Measurements from ENCODE around the gene NTNG2. TPM values are rescaled to one million over a fixed set of nuclear protein-coding genes. Genes with fewer than 3 reads are reported as not detected.

The NTNG2 gene
- total and polyA plus RNA-seq, 2 donors, result 1.7 TPM

GRCh38 chr9:132232522-132232921 lies 70.7 kb downstream of the NTNG2 start:
- Histone ChIP-seq H3K9me3 (ENCODE audit: control insufficient read depth in 2 of 2, insufficient read depth in 1 of 2, low read length in 1 of 2) (no peaks in the 10 kb centered on the region), H3K4me1 (ENCODE audit: control insufficient read depth in 2 of 2, insufficient read depth in 2 of 2, low read length in 2 of 2) (peaks cover 0 to 4% of the 10 kb centered on the region in 2 donors), H3K27me3 (ENCODE audit: control insufficient read depth in 2 of 2, insufficient read depth in 1 of 2, low read length in 1 of 2) (peaks cover 0 to 22% of the 10 kb centered on the region in 2 donors), H3K27ac (ENCODE audit: low read depth in 1 of 2, low read length in 1 of 2) (no peak overlapping the region), H3K4me3 (ENCODE audit: low read length in 2 of 2) (no peak overlapping the region), H3K36me3 (ENCODE audit: control insufficient read depth in 2 of 2, insufficient read depth in 2 of 2, low read length in 1 of 2) (no peaks in the 10 kb centered on the region)
- DNase-seq (ENCODE audit: low read depth in 6 of 9, low spot score in 9 of 9), result no peak
- 76% methylated on average over 3 of the region's 3 CpGs for WGBS

- Histone ChIP-seq H3K36me3 (ENCODE audit: control insufficient read depth in 2 of 2, insufficient read depth in 2 of 2, low read length in 1 of 2) (no peaks in the 10 kb centered on the region), H3K9me3 (ENCODE audit: control insufficient read depth in 2 of 2, insufficient read depth in 1 of 2, low read length in 1 of 2) (no peaks in the 10 kb centered on the region), H3K4me3 (ENCODE audit: low read length in 2 of 2) (no peak overlapping the region), H3K27me3 (ENCODE audit: control insufficient read depth in 2 of 2, insufficient read depth in 1 of 2, low read length in 1 of 2) (peaks cover 0 to 25% of the 10 kb centered on the region in 2 donors), H3K27ac (ENCODE audit: low read depth in 1 of 2, low read length in 1 of 2) (no peak overlapping the region), H3K4me1 (ENCODE audit: control insufficient read depth in 2 of 2, insufficient read depth in 2 of 2, low read length in 2 of 2) (no peaks in the 10 kb centered on the region)
- DNase-seq (ENCODE audit: low read depth in 6 of 9, low spot score in 9 of 9), result no peak
- 90% methylated on average over 3 of the region's 3 CpGs for WGBS
Measured at GRCh38 chr9:132233138-132233537, 71.3 kb downstream of the NTNG2 start.

- no peak overlapping the region for H3K27ac ChIP-seq (ENCODE audit: low read depth in 1 of 2, low read length in 1 of 2)
- peaks cover 0 to 2% of the 10 kb centered on the region in 2 donors for H3K4me1 ChIP-seq (ENCODE audit: control insufficient read depth in 2 of 2, insufficient read depth in 2 of 2, low read length in 2 of 2)
- no peak for DNase-seq (ENCODE audit: low read depth in 6 of 9, low spot score in 9 of 9)
- H3K9me3 ChIP-seq (ENCODE audit: control insufficient read depth in 2 of 2, insufficient read depth in 1 of 2, low read length in 1 of 2), result no peaks in the 10 kb centered on the region
- no peaks in the 10 kb centered on the region for H3K36me3 ChIP-seq (ENCODE audit: control insufficient read depth in 2 of 2, insufficient read depth in 2 of 2, low read length in 1 of 2)
- no peak overlapping the region for H3K4me3 ChIP-seq (ENCODE audit: low read length in 2 of 2)
- peaks cover 0 to 36% of the 10 kb centered on the region in 2 donors for H3K27me3 ChIP-seq (ENCODE audit: control insufficient read depth in 2 of 2, insufficient read depth in 1 of 2, low read length in 1 of 2)
- 89% methylated on average over 12 of the region's 12 CpGs for WGBS
Measured at GRCh38 chr9:132234535-132234934, 72.7 kb downstream of the NTNG2 start.

GRCh38 chr9:132235125-132235524 lies 73.3 kb downstream of the NTNG2 start:
- 91% methylated on average over 9 of the region's 9 CpGs for WGBS
- peaks cover 0 to 42% of the 10 kb centered on the region in 2 donors for H3K27me3 ChIP-seq (ENCODE audit: control insufficient read depth in 2 of 2, insufficient read depth in 1 of 2, low read length in 1 of 2)

GRCh38 chr9:132235894-132236661 lies 74.2 kb downstream of the NTNG2 start:
- H3K27ac ChIP-seq (ENCODE audit: low read depth in 1 of 2, low read length in 1 of 2), result no peak overlapping the region
- 52% methylated on average over 19 of the region's 19 CpGs for WGBS
- H3K9me3 ChIP-seq (ENCODE audit: control insufficient read depth in 2 of 2, insufficient read depth in 1 of 2, low read length in 1 of 2), result no peaks in the 10 kb centered on the region
- no peak overlapping the region for H3K4me3 ChIP-seq (ENCODE audit: low read length in 2 of 2)
- H3K27me3 ChIP-seq (ENCODE audit: control insufficient read depth in 2 of 2, insufficient read depth in 1 of 2, low read length in 1 of 2), result peaks cover 0 to 52% of the 10 kb centered on the region in 2 donors
- H3K36me3 ChIP-seq (ENCODE audit: control insufficient read depth in 2 of 2, insufficient read depth in 2 of 2, low read length in 1 of 2), result no peaks in the 10 kb centered on the region
- DNase-seq (ENCODE audit: low read depth in 6 of 9, low spot score in 9 of 9), result peak in 8 of 9 donors; percentile 48 to 87 (median 64)
- H3K4me1 ChIP-seq (ENCODE audit: control insufficient read depth in 2 of 2, insufficient read depth in 2 of 2, low read length in 2 of 2), result peaks cover 3 to 16% of the 10 kb centered on the region in 2 donors

More at GRCh38 chr9:132235125-132235524, 73.3 kb downstream of the NTNG2 start:
- Histone ChIP-seq H3K36me3 (ENCODE audit: control insufficient read depth in 2 of 2, insufficient read depth in 2 of 2, low read length in 1 of 2) (no peaks in the 10 kb centered on the region), H3K27ac (ENCODE audit: low read depth in 1 of 2, low read length in 1 of 2) (no peak overlapping the region), H3K9me3 (ENCODE audit: control insufficient read depth in 2 of 2, insufficient read depth in 1 of 2, low read length in 1 of 2) (no peaks in the 10 kb centered on the region), H3K4me3 (ENCODE audit: low read length in 2 of 2) (no peak overlapping the region), H3K4me1 (ENCODE audit: control insufficient read depth in 2 of 2, insufficient read depth in 2 of 2, low read length in 2 of 2) (peaks cover 0 to 8% of the 10 kb centered on the region in 2 donors)
- no peak for DNase-seq (ENCODE audit: low read depth in 6 of 9, low spot score in 9 of 9)

- no peak for DNase-seq (ENCODE audit: low read depth in 6 of 9, low spot score in 9 of 9)
- Histone ChIP-seq H3K27me3 (ENCODE audit: control insufficient read depth in 2 of 2, insufficient read depth in 1 of 2, low read length in 1 of 2) (peaks cover 0 to 55% of the 10 kb centered on the region in 2 donors), H3K9me3 (ENCODE audit: control insufficient read depth in 2 of 2, insufficient read depth in 1 of 2, low read length in 1 of 2) (no peaks in the 10 kb centered on the region), H3K4me1 (ENCODE audit: control insufficient read depth in 2 of 2, insufficient read depth in 2 of 2, low read length in 2 of 2) (peaks cover 3 to 21% of the 10 kb centered on the region in 2 donors), H3K27ac (ENCODE audit: low read depth in 1 of 2, low read length in 1 of 2) (no peak overlapping the region), H3K36me3 (ENCODE audit: control insufficient read depth in 2 of 2, insufficient read depth in 2 of 2, low read length in 1 of 2) (no peaks in the 10 kb centered on the region), H3K4me3 (ENCODE audit: low read length in 2 of 2) (no peak overlapping the region)
- 62% methylated on average over 18 of the region's 18 CpGs for WGBS
Measured at GRCh38 chr9:132236662-132237311, 74.9 kb downstream of the NTNG2 start.

GRCh38 chr9:132237481-132237880 lies 75.6 kb downstream of the NTNG2 start:
- no peaks in the 10 kb centered on the region for H3K9me3 ChIP-seq (ENCODE audit: control insufficient read depth in 2 of 2, insufficient read depth in 1 of 2, low read length in 1 of 2)
- peaks cover 5 to 23% of the 10 kb centered on the region in 2 donors for H3K4me1 ChIP-seq (ENCODE audit: control insufficient read depth in 2 of 2, insufficient read depth in 2 of 2, low read length in 2 of 2)
- no peak overlapping the region for H3K27ac ChIP-seq (ENCODE audit: low read depth in 1 of 2, low read length in 1 of 2)
- 88% methylated on average over 9 of the region's 9 CpGs for WGBS
- H3K4me3 ChIP-seq (ENCODE audit: low read length in 2 of 2), result no peak overlapping the region
- no peak for DNase-seq (ENCODE audit: low read depth in 6 of 9, low spot score in 9 of 9)
- H3K27me3 ChIP-seq (ENCODE audit: control insufficient read depth in 2 of 2, insufficient read depth in 1 of 2, low read length in 1 of 2), result peaks cover 0 to 59% of the 10 kb centered on the region in 2 donors
- H3K36me3 ChIP-seq (ENCODE audit: control insufficient read depth in 2 of 2, insufficient read depth in 2 of 2, low read length in 1 of 2), result no peaks in the 10 kb centered on the region

- WGBS, result 90% methylated on average over 22 of the region's 22 CpGs
- Histone ChIP-seq H3K27me3 (ENCODE audit: control insufficient read depth in 2 of 2, insufficient read depth in 1 of 2, low read length in 1 of 2) (peaks cover 0 to 66% of the 10 kb centered on the region in 2 donors), H3K27ac (ENCODE audit: low read depth in 1 of 2, low read length in 1 of 2) (no peak overlapping the region), H3K4me1 (ENCODE audit: control insufficient read depth in 2 of 2, insufficient read depth in 2 of 2, low read length in 2 of 2) (peaks cover 10 to 30% of the 10 kb centered on the region in 2 donors), H3K4me3 (ENCODE audit: low read length in 2 of 2) (no peak overlapping the region), H3K36me3 (ENCODE audit: control insufficient read depth in 2 of 2, insufficient read depth in 2 of 2, low read length in 1 of 2) (no peaks in the 10 kb centered on the region), H3K9me3 (ENCODE audit: control insufficient read depth in 2 of 2, insufficient read depth in 1 of 2, low read length in 1 of 2) (no peaks in the 10 kb centered on the region)
- no peak for DNase-seq (ENCODE audit: low read depth in 6 of 9, low spot score in 9 of 9)
Measured at GRCh38 chr9:132238026-132238972, 76.4 kb downstream of the NTNG2 start.

Measured in thymus (tissue), 11 donors.